IPS-18a (cell line): ENCODE results near the gene PDZD2.

Source experiments
- H3K27ac ChIP-seq: one replicate; pipeline ENCODE4 v1.5.1; 2013; ENCODE audit warnings: low read length
- H3K27me3 ChIP-seq: one replicate; pipeline ENCODE4 v1.6.1; 2013; ENCODE audit warnings: mild to moderate bottlenecking, low read length; ENCODE audit not compliant: control insufficient read depth, insufficient read depth
- H3K36me3 ChIP-seq: one replicate; pipeline ENCODE4 v1.6.1; 2013; ENCODE audit warnings: low read depth, low read length; ENCODE audit not compliant: control insufficient read depth
- H3K4me1 ChIP-seq: one replicate; pipeline ENCODE4 v1.6.1; 2013; ENCODE audit warnings: low read depth, low read length; ENCODE audit not compliant: control insufficient read depth
- H3K4me3 ChIP-seq: one replicate; pipeline ENCODE4 v1.5.1; 2013; ENCODE audit warnings: low read length
- H3K9ac ChIP-seq: one replicate; pipeline ENCODE4 v1.6.1; 2013; ENCODE audit warnings: mild to moderate bottlenecking, low read length, moderate library complexity
- H3K9me3 ChIP-seq: one replicate; pipeline ENCODE4 v1.6.1; 2013; ENCODE audit warnings: low read depth, low read length; ENCODE audit not compliant: control insufficient read depth

The PDZD2 gene

DNA sequence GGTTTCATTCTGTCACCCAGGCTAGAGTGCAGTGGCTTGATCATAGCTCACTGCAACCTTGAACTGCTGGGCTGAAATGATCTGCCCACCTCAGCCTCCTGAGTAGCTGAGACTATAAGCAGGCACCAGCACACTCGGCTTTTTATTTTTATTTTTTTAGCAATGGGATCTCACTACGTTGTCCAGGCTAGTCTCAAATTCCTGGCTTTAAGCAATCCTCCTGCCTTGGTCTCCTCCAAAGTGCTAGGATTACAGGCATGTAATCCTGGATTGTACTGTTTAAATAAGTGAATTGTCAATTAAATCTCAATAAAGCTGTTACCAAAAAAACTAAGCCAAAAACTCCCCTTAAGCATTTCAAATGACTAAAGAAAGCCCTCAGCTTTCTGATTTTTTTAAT lies 516.3 kb downstream of the PDZD2 start:
- H3K36me3 ChIP-seq: no peaks in the 10 kb centered on the region
- no peaks in the 10 kb centered on the region for H3K9me3 ChIP-seq
- no peak overlapping the region for H3K27ac ChIP-seq
- H3K27me3 ChIP-seq: no peaks in the 10 kb centered on the region
- no peak overlapping the region for H3K9ac ChIP-seq
- H3K4me3 ChIP-seq: no peak overlapping the region
- peaks cover 9% of the 10 kb centered on the region for H3K4me1 ChIP-seq

DNA sequence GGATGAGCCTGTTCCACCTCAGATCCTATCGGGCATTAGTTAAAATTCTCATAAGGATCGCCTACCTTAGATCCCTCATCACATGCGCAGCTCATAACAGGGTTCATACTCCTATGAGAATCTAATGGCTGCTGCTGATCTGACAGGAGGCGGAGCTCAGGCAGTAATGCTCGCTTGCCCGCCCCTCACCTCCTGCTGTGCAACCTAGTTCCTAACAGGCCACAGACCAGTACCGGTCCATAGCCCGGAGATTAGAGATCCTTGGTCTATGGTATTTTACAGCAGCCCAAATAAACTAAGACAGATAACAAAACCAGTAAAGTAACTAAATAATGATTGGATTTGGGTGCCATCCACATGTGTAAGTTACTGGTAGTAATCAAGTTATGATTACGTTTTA lies 517.7 kb downstream of the PDZD2 start:
- Histone ChIP-seq H3K4me1 (peaks cover 9% of the 10 kb centered on the region), H3K36me3 (no peaks in the 10 kb centered on the region), H3K9ac (no peak overlapping the region), H3K27ac (no peak overlapping the region), H3K27me3 (no peaks in the 10 kb centered on the region), H3K9me3 (no peaks in the 10 kb centered on the region), H3K4me3 (no peak overlapping the region)

DNA sequence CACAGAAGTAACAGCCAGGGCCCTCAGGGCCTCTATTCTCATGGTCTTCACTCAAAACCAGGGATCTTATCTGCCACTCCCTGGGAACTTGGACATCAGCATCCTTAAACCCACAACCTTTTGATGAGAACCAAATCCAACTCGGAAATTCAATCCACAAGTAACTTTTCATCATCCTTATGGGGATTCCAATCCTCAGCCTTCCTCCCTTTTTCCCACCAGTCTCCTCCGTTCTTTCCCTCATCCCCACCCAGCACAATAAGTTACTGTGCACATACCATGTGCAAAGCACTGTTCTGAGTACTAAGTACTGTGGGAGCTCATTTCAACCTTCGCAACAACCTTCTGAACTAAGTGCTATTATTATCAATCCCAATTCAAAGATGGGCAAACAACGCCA lies 518.1 kb downstream of the PDZD2 start:
- Histone ChIP-seq H3K9ac (no peak overlapping the region), H3K27ac (no peak overlapping the region), H3K27me3 (no peaks in the 10 kb centered on the region), H3K9me3 (no peaks in the 10 kb centered on the region), H3K4me1 (peaks cover 9% of the 10 kb centered on the region), H3K4me3 (no peak overlapping the region), H3K36me3 (no peaks in the 10 kb centered on the region)

DNA sequence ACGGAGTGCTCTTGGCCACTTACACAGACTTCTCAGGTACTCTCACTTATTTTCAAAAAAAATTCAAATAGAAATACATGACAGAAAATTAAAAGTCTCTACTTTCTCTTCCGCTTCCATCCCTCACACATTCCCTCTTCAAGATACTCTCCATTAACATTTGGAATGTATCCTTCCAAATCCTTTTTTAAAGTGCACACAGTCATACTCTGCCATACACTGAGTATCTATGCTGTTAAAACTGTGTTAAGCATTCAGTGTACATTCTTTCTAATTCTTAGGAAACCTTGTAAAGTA lies 519.7 kb downstream of the PDZD2 start:
- H3K4me3 ChIP-seq: no peak overlapping the region
- no peak overlapping the region for H3K9ac ChIP-seq
- H3K27me3 ChIP-seq: no peaks in the 10 kb centered on the region
- H3K4me1 ChIP-seq: peaks cover 9% of the 10 kb centered on the region
- no peaks in the 10 kb centered on the region for H3K9me3 ChIP-seq
- no peaks in the 10 kb centered on the region for H3K36me3 ChIP-seq
- no peak overlapping the region for H3K27ac ChIP-seq

DNA sequence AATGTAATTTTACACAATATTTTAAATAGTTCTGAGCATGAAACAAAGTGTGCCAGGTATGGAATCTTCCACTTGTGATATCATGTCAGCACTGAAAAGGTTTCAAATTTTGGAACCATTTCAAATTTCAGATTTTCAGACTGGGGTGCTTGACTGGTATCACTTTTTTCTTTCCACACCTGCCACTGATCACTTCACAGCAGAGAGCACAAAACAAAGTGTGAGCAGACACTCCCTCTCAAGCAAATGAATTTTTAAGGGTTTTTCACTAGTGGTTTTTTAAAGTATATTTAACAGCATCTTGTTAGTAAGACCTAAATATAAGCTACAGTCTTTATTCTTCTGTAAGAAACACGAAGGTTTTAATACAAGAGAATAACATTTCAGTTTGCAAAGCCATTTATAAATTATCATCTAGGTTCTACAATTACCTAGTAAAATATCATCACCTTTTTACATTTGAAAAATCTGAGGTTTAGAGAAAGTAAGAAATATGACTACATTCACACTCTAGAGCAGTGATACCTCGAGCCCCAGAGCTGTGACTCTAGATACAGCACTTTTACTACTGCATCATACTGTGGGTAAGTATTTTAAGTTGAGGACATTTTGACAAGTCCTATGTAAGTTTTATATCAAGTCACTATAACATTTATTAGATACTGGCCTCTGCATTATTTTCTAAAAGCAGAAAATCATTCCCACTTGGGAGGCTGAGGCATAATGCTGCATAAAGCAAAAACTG lies 520.6 kb downstream of the PDZD2 start:
- Histone ChIP-seq H3K27ac (no peak overlapping the region), H3K27me3 (no peaks in the 10 kb centered on the region), H3K36me3 (no peaks in the 10 kb centered on the region), H3K9me3 (no peaks in the 10 kb centered on the region), H3K9ac (no peak overlapping the region), H3K4me1 (peaks cover 9% of the 10 kb centered on the region), H3K4me3 (no peak overlapping the region)

DNA sequence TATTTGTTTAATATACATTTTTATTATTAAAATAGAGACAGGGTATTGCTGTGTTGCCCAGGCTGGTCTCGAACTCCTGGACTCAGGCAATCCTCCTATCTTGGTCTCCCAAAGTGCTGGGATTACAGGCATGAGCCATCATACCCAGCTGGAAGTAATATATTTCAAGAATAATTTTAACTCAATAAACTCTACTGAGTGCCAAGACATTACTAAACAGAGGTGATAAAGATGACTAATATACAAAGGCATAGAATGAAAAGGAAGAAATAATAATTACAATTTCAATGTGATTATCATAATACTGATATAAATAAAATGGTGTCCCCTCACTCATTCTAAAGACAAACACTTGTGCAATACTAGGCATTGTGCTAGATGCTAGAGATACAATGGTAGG lies 521.3 kb downstream of the PDZD2 start:
- peaks cover 9% of the 10 kb centered on the region for H3K4me1 ChIP-seq

More for the DNA sequence above, 521.3 kb downstream of the PDZD2 start:
- Histone ChIP-seq H3K4me3 (no peak overlapping the region), H3K36me3 (no peaks in the 10 kb centered on the region), H3K9me3 (no peaks in the 10 kb centered on the region), H3K27ac (no peak overlapping the region), H3K27me3 (no peaks in the 10 kb centered on the region), H3K9ac (no peak overlapping the region)
